Vagina (tissue), 2 donors: ENCODE results near the gene COMMD2.

Source experiments
- CTCF ChIP-seq, 3 experiments: fragments of 450-650 bp in 2 of 3; fragments of 200-600 bp in 1 of 3; sonication (generic) in 1 of 3; IDR thresholded peaks; one replicate each; pipeline ENCODE4 v1.5.1; 2017 to 2019; ENCODE audit warnings: antibody characterized with exemption in 3 of 3, mild to moderate bottlenecking in 2 of 3, moderate library complexity in 2 of 3
- POLR2A ChIP-seq, 2 donors: fragments of 450-650 bp; IDR thresholded peaks; one replicate each; pipeline ENCODE4 v1.6.1; 2017; ENCODE audit warnings: antibody characterized with exemption in 2 of 2, mild to moderate bottlenecking in 2 of 2, moderate library complexity in 2 of 2
- POLR2AphosphoS5 ChIP-seq, 2 donors: sonication (generic); formaldehyde crosslinking; IDR thresholded peaks; one replicate each; pipeline ENCODE4 v1.9.0; 2017; ENCODE audit warnings: antibody characterized with exemption in 2 of 2, mild to moderate bottlenecking in 2 of 2, low read depth in 1 of 2; ENCODE audit not compliant: insufficient read depth in 1 of 2

GRCh38 chr3:149776170-149776569, 23.9 kb upstream of the COMMD2 start:
- TF ChIP-seq POLR2AphosphoS5 (IDR thresholded peaks at IDR 0.05; ENCODE audit: insufficient read depth in 1 of 2, low read depth in 1 of 2) (no peak), POLR2A (IDR thresholded peaks at IDR 0.05) (no peak), CTCF (IDR thresholded peaks at IDR 0.05) (no peak)
